CD14-positive monocyte (primary cell): ENCODE measurements around the gene RELB. TPM values are rescaled to one million over a fixed set of nuclear protein-coding genes. Genes with fewer than 3 reads are reported as not detected.
A peak's percentile ranks its signal among the peaks of the same experiment; 100 is the strongest.

Experiments
- DNase-seq, 3 donors: peaks; one replicate each; pipeline ENCODE4 v3.0.0-alpha.2; 2011 to 2022
- H2AFZ ChIP-seq: 2 replicates; pipeline ENCODE4 v1.6.0; 2012; ENCODE audit warnings: mild to moderate bottlenecking, low read depth, low read length, inconsistent platforms; ENCODE audit not compliant: insufficient read depth, poor library complexity, severe bottlenecking
- H3K27ac ChIP-seq, 2 donors: 1 replicate in 1 of 2; 2 replicates in 1 of 2; pipeline ENCODE4 v1.5.1; 2012 to 2013; ENCODE audit warnings: low read length in 2 of 2, control low read depth in 1 of 2, inconsistent platforms in 1 of 2, low read depth in 1 of 2, mild to moderate bottlenecking in 1 of 2
- H3K27me3 ChIP-seq, 2 donors: one replicate each; pipeline versions ENCODE4 v1.6.0 to v1.6.1; 2011 to 2013; ENCODE audit warnings: low read length in 2 of 2; ENCODE audit not compliant: control insufficient read depth in 2 of 2, insufficient read depth in 2 of 2
- H3K36me3 ChIP-seq, 2 donors: replicated peaks in 1 of 2; 1 replicate in 1 of 2; 2 replicates in 1 of 2; pipeline versions ENCODE4 v1.5.1 to v1.6.1; 2012 to 2013; ENCODE audit warnings: low read length in 2 of 2, control low read depth in 1 of 2, inconsistent platforms in 1 of 2, mild to moderate bottlenecking in 1 of 2; ENCODE audit not compliant: insufficient read depth in 2 of 2, control insufficient read depth in 1 of 2
- H3K4me1 ChIP-seq, 2 donors: 1 replicate in 1 of 2; 2 replicates in 1 of 2; pipeline versions ENCODE4 v1.5.1 to v1.6.1; 2012 to 2013; ENCODE audit warnings: low read length in 2 of 2, control low read depth in 1 of 2, inconsistent platforms in 1 of 2, mild to moderate bottlenecking in 1 of 2, moderate library complexity in 1 of 2; ENCODE audit not compliant: insufficient read depth in 2 of 2, control insufficient read depth in 1 of 2
- H3K4me2 ChIP-seq: replicated peaks from 2 replicates; pipeline ENCODE3; 2012; ENCODE audit warnings: low read length, moderate library complexity, mild to moderate bottlenecking; ENCODE audit not compliant: poor library complexity, severe bottlenecking; ENCODE audit errors: extremely low read depth
- H3K4me3 ChIP-seq, 3 experiments: fragments of 200-600 bp in 1 of 3; sonication (generic) in 1 of 3; replicated peaks in 1 of 3; 1 replicate in 2 of 3; 2 replicates in 1 of 3; pipeline ENCODE4 v1.5.1; 2011 to 2013; ENCODE audit warnings: low read length in 3 of 3, mild to moderate bottlenecking in 3 of 3, control low read depth in 2 of 3, low read depth in 2 of 3, inconsistent platforms in 1 of 3, moderate library complexity in 1 of 3
- H3K79me2 ChIP-seq: 2 replicates; pipeline ENCODE4 v1.6.0; 2012; ENCODE audit warnings: mild to moderate bottlenecking, control low read depth, inconsistent platforms, low read length, moderate library complexity; ENCODE audit not compliant: insufficient read depth
- H3K9ac ChIP-seq: 2 replicates; pipeline ENCODE4 v1.6.0; 2017; ENCODE audit warnings: low read length, mild to moderate bottlenecking; ENCODE audit not compliant: insufficient read depth, poor library complexity, severe bottlenecking
- H3K9me3 ChIP-seq, 2 donors: replicated peaks in 1 of 2; 1 replicate in 1 of 2; 2 replicates in 1 of 2; pipeline versions ENCODE4 v1.5.1 to v1.6.1; 2012 to 2013; ENCODE audit warnings: low read length in 2 of 2, control low read depth in 1 of 2; ENCODE audit not compliant: control insufficient read depth in 1 of 2, insufficient read depth in 1 of 2
- H4K20me1 ChIP-seq: 2 replicates; pipeline ENCODE4 v1.6.0; 2012; ENCODE audit warnings: mild to moderate bottlenecking, low read length, control low read depth, moderate library complexity; ENCODE audit not compliant: insufficient read depth
- H3K27ac Mint-ChIP-seq, 7 donors: one replicate each; pipeline ENCODE4 v1.8.0; 2020; ENCODE audit warnings: mild to moderate bottlenecking in 7 of 7, mixed read lengths in 7 of 7, moderate library complexity in 6 of 7, inconsistent platforms in 2 of 7
- H3K27me3 Mint-ChIP-seq, 3 donors: one replicate each; pipeline ENCODE4 v1.8.0; 2021 to 2022; ENCODE audit warnings: low read depth in 3 of 3, mild to moderate bottlenecking in 3 of 3, mixed read lengths in 3 of 3, moderate library complexity in 3 of 3, inconsistent platforms in 1 of 3
- H3K36me3 Mint-ChIP-seq, 2 donors: one replicate each; pipeline ENCODE4 v1.8.0; 2020; ENCODE audit warnings: mixed read lengths in 2 of 2, inconsistent platforms in 1 of 2, mild to moderate bottlenecking in 1 of 2
- H3K4me1 Mint-ChIP-seq: one replicate; pipeline ENCODE4 v1.8.0; 2020; ENCODE audit warnings: mild to moderate bottlenecking, mixed read lengths
- H3K4me3 Mint-ChIP-seq, 2 donors: one replicate each; pipeline ENCODE4 v1.8.0; 2020; ENCODE audit warnings: mild to moderate bottlenecking in 2 of 2, mixed read lengths in 2 of 2, moderate library complexity in 1 of 2
- H3K9me3 Mint-ChIP-seq, 7 donors: one replicate each; pipeline ENCODE4 v1.8.0; 2020 to 2022; ENCODE audit warnings: mixed read lengths in 7 of 7, mild to moderate bottlenecking in 6 of 7, moderate library complexity in 6 of 7, inconsistent platforms in 2 of 7
- WGBS: methylation state at CpG from one replicate; pipeline ENCODE4 v1.1.5; 2013; ENCODE audit warnings: missing lambda C conversion rate; ENCODE audit not compliant: insufficient coverage; 5-methylcytosine and 5-hydroxymethylcytosine counted together
- intact Hi-C, 2 donors: fragments of 100-400 bp; cut with micrococcal nuclease; formaldehyde crosslinking; loops; one replicate each; pipeline versions ENCODE4 v1.15.0 to v1.15.1; 2023
- polyA plus RNA-seq, 3 donors: library from polyadenylated mRNA; depleted of rRNA in 1 of 3; unstranded in 2 of 3; stranded (reverse) in 1 of 3; fragments of 300-500 nt in 2 of 3; fragments of >200 nt in 1 of 3; fragmentation: Illumina TruSeq in 2 of 3; gene quantifications; 1 replicate in 2 of 3; 2 replicates in 1 of 3; pipeline ENCODE4 v1.2.3, GENCODE V29; 2012 to 2021
- TF ChIP-seq, protein P1 (sequence below): fragments of 200-600 bp; IDR thresholded peaks from one replicate; pipeline ENCODE4 v1.8.0; 2022; ENCODE audit warnings: antibody characterized with exemption, mild to moderate bottlenecking

Gene RELB
- polyA plus RNA-seq, 3 donors: 32.3 to 35.0 (median 34.4) TPM

DNA sequence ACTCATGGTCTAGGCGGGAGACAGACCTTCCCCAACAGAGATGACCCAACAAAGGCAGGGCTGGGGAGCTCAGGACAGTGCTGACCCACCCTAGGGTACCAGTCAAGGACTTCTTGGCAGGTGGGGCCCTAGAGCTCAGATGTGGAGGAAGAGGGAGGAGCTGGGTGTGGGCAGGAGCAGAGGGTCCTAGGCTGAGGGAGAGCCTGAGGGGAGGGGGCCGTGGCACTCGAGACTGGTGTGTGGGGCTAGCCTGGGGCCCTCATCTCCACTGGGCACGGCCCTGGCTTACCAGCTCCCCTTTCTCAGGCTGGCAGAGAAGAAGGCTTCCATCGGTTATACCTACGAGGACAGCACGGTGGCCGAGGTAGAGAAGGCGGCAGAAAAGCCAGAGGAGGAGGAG, 56.2 kb downstream of the RELB start:
- H3K4me3 Mint-ChIP-seq: no peak overlapping the region
- Histone ChIP-seq H3K4me3 (no peak overlapping the region), H3K4me1 (no peaks in the 10 kb centered on the region), H3K36me3 (peaks cover 93 to 99% of the 10 kb centered on the region in 2 donors), H4K20me1 (peaks cover 93% of the 10 kb centered on the region), H3K9ac (no peak overlapping the region), H3K9me3 (no peaks in the 10 kb centered on the region), H3K79me2 (peaks cover 23% of the 10 kb centered on the region), H3K4me2 (no peak overlapping the region), H3K27me3 (no peaks in the 10 kb centered on the region), H2AFZ (no peak overlapping the region), H3K27ac (peak overlapping the region in 1 of 2 donors; percentile 26)
- 100% methylated on average over 3 of the region's 9 CpGs for WGBS
- no peaks in the 10 kb centered on the region for H3K4me1 Mint-ChIP-seq
- peaks cover 90 to 98% of the 10 kb centered on the region in 2 donors for H3K36me3 Mint-ChIP-seq
- H3K27me3 Mint-ChIP-seq: peaks cover 0 to 3% (median 2%) of the 10 kb centered on the region in 3 donors
- TF ChIP-seq, protein P1, sequence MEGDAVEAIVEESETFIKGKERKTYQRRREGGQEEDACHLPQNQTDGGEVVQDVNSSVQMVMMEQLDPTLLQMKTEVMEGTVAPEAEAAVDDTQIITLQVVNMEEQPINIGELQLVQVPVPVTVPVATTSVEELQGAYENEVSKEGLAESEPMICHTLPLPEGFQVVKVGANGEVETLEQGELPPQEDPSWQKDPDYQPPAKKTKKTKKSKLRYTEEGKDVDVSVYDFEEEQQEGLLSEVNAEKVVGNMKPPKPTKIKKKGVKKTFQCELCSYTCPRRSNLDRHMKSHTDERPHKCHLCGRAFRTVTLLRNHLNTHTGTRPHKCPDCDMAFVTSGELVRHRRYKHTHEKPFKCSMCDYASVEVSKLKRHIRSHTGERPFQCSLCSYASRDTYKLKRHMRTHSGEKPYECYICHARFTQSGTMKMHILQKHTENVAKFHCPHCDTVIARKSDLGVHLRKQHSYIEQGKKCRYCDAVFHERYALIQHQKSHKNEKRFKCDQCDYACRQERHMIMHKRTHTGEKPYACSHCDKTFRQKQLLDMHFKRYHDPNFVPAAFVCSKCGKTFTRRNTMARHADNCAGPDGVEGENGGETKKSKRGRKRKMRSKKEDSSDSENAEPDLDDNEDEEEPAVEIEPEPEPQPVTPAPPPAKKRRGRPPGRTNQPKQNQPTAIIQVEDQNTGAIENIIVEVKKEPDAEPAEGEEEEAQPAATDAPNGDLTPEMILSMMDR: no peak
- H3K27ac Mint-ChIP-seq: peak overlapping the region in 4 of 7 donors; percentile 50 to 73 (median 58)
- H3K9me3 Mint-ChIP-seq: no peaks in the 10 kb centered on the region
- intact Hi-C loops: loop anchor here (5.0 kb wide), 1 partner anchor 155 kb away; no protein-coding TSS in a partner anchor
- DNase-seq: no peak

DNA sequence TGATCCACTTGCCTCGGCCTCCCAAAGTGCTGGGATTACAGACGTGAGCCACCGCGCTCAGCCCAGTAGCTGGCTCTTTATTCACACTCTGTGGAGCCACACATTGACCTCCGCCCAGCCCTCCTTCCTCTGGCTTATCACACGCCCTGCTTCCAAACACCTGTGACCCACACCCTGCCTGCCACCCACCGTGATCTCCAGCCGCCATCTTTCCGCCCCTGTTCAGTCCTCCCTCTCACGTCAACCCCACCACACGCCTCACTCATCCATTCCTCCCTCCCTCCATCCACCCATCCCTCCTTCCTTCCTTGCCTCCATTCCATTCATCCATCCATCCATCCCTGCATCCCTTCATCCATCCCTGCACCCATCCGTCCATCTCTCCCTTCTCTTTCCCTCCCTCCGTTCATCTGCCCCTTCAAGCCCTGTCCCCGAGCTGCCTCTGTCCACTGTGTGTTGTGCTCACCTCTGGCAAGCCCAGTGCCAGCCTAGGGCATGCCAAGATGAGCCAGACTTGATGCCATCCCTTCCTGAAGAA, 57.4 kb downstream of the RELB start:
- Histone ChIP-seq H2AFZ (no peak overlapping the region), H3K27ac (peak overlapping the region in 1 of 2 donors; percentile 1), H3K27me3 (no peaks in the 10 kb centered on the region), H3K4me1 (no peaks in the 10 kb centered on the region), H4K20me1 (peaks cover 88% of the 10 kb centered on the region), H3K4me3 (no peak overlapping the region), H3K9ac (no peak overlapping the region), H3K79me2 (peaks cover 19% of the 10 kb centered on the region), H3K9me3 (no peaks in the 10 kb centered on the region), H3K4me2 (no peak overlapping the region), H3K36me3 (peaks cover 96 to 98% of the 10 kb centered on the region in 2 donors)
- H3K27ac Mint-ChIP-seq: peak overlapping the region in 4 of 7 donors; percentile 37 to 76 (median 52)
- peaks cover 0 to 3% (median 2%) of the 10 kb centered on the region in 3 donors for H3K27me3 Mint-ChIP-seq
- TF ChIP-seq, protein P1: no peak
- H3K4me1 Mint-ChIP-seq: no peaks in the 10 kb centered on the region
- intact Hi-C loops: loop anchor here (1.0 to 5.0 kb wide), 5 partner anchors 41 to 156 kb away; no protein-coding TSS in a partner anchor
- H3K36me3 Mint-ChIP-seq: peaks cover 87 to 99% of the 10 kb centered on the region in 2 donors
- DNase-seq: no peak
- H3K9me3 Mint-ChIP-seq: no peaks in the 10 kb centered on the region
- H3K4me3 Mint-ChIP-seq: no peak overlapping the region
- 92% methylated on average over 14 of the region's 14 CpGs for WGBS
